HG03108 (cell line): ENCODE data around the gene SERINC2.
A peak's percentile ranks its signal among the peaks of the same experiment; 100 is the strongest.
"Not testable (repeated sequence)": the region's sequence is repeated elsewhere in the genome, so short reads cannot be mapped to it uniquely, and the experiment has no call there.

Experiments
- ATAC-seq: cut with Tn5 transposase; IDR thresholded peaks from one replicate; pipeline ENCODE4 v1.9.1; 2021; ENCODE audit warnings: moderate library complexity; ENCODE audit not compliant: unreplicated experiment

SERINC2 gene

GRCh38 chr1:31460027-31460426 is 47.0 kb downstream of the SERINC2 start:
- ATAC-seq, result no peak

GRCh38 chr1:31467005-31467674 is 54.1 kb downstream of the SERINC2 start:
- ATAC-seq, result no peak

- no peak for ATAC-seq
Measured at GRCh38 chr1:31470794-31471315, 57.8 kb downstream of the SERINC2 start.

- ATAC-seq, result not testable (repeated sequence)
Measured at GRCh38 chr1:31471452-31472313, 58.7 kb downstream of the SERINC2 start.

- ATAC-seq, result not testable (repeated sequence)
Measured at GRCh38 chr1:31472314-31472651, 59.3 kb downstream of the SERINC2 start.

- not testable (repeated sequence) for ATAC-seq
Measured at GRCh38 chr1:31472673-31473072, 59.7 kb downstream of the SERINC2 start.

- not testable (repeated sequence) for ATAC-seq
Measured at GRCh38 chr1:31473508-31473907, 60.5 kb downstream of the SERINC2 start.

GRCh38 chr1:31474567-31474966 is 61.6 kb downstream of the SERINC2 start:
- not testable (repeated sequence) for ATAC-seq

GRCh38 chr1:31476891-31477846 is 64.2 kb downstream of the SERINC2 start:
- peak; percentile 54 for ATAC-seq

- ATAC-seq, result no peak
Measured at GRCh38 chr1:31478167-31478566, 65.2 kb downstream of the SERINC2 start.

- ATAC-seq, result no peak
Measured at GRCh38 chr1:31479811-31480210, 66.8 kb downstream of the SERINC2 start.

GRCh38 chr1:31480426-31480825 is 67.4 kb downstream of the SERINC2 start:
- ATAC-seq, result not testable (repeated sequence)

- ATAC-seq, result no peak
Measured at GRCh38 chr1:31482482-31483011, 69.5 kb downstream of the SERINC2 start.

GRCh38 chr1:31483012-31483946 is 70.3 kb downstream of the SERINC2 start:
- ATAC-seq, result peak; percentile 68
